Hair follicular keratinocyte (primary cell): ENCODE results near the gene MAGED2. TPM values are rescaled to one million over a fixed set of nuclear protein-coding genes. Genes with fewer than 3 reads are reported as not detected.

Experiments used
- total RNA-seq: library from RNA; depleted of rRNA; stranded (reverse); fragments of >200 nt; gene quantifications from 2 replicates; pipeline ENCODE4 v1.2.3, GENCODE V29; 2015

The MAGED2 gene
- total RNA-seq, result 111 and 168 TPM in 2 replicates

GRCh38 chrX:54807524-54808108, at the start of gene MAGED2:
Gene MAGED2, plus strand, starts transcription at chrX:54807745. Its CDS starts 1,587 bp downstream, at chrX:54809332.

GRCh38 chrX:54798137-54798536, 9.4 kb upstream of the MAGED2 start, which contains the start of gene ITIH6:
Gene ITIH6, minus strand, starts transcription at chrX:54798255. Its CDS starts 45 bp downstream, at chrX:54798210.

Other genes starting within 250 kb of the MAGED2 start
- gene ITIH6, start 9.5 kb upstream of the MAGED2 start, total RNA-seq, result not detected in 2 replicates
- gene TRO, start 113.1 kb downstream of the MAGED2 start, total RNA-seq, result 3.9 and 5.3 TPM in 2 replicates
- 0.27 TPM in 1 of 2 replicates, not detected in the other for gene PFKFB1, start 186.4 kb downstream of the MAGED2 start, total RNA-seq
- 20.5 and 27.8 TPM in 2 replicates for gene APEX2, start 192.6 kb downstream of the MAGED2 start, total RNA-seq
- not detected in 2 replicates for gene ALAS2, start 223.2 kb downstream of the MAGED2 start, total RNA-seq